Measurements from ENCODE around the gene CDCA3.
"Not testable (repeated sequence)": the region's sequence is repeated elsewhere in the genome, so short reads cannot be mapped to it uniquely, and the experiment has no call there.

CDCA3 gene

DNA sequence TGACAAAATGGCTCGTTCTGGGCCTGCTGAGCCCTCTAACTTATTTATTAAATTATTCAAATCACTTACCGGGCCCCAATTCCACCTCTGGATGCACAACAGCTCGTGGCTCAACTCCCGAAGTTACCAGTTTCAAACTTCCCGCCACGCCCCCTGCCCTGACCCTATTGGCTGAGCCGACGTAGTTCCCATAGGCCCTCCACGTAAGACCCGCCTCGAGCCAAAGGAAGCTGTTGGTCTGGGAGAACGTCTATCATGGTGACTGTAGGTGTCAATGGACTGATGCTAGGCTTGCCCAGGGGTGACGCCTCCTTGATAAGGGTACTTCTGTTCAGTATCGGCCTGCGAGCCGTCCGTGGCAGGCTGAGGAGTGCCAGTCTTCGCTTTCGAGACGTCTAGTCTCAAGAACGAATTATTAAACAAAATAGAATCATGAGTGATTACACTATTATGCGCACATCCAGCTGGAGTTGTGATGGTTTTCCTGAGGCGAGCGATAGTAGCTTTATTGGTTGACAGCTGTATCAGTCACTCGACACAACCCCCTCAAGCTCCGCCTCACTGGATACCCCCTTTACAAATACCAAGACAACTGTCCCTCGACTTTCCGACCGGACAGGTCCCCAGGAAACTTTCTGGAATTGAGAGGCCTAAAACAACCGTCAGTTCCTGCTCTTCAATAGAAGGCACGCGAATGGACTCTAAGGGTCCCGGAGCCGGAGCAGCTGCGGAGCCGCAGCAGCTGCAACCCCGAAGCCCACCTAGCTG, at the start of gene CDCA3:
Gene CDCA3 (minus strand): TSS at position 134 of the 768 bp plus-strand sequence. CDS start 334 bp downstream, outside the sequence.
- DNase-seq (ENCODE audit: low read depth): peak; percentile 87

DNA sequence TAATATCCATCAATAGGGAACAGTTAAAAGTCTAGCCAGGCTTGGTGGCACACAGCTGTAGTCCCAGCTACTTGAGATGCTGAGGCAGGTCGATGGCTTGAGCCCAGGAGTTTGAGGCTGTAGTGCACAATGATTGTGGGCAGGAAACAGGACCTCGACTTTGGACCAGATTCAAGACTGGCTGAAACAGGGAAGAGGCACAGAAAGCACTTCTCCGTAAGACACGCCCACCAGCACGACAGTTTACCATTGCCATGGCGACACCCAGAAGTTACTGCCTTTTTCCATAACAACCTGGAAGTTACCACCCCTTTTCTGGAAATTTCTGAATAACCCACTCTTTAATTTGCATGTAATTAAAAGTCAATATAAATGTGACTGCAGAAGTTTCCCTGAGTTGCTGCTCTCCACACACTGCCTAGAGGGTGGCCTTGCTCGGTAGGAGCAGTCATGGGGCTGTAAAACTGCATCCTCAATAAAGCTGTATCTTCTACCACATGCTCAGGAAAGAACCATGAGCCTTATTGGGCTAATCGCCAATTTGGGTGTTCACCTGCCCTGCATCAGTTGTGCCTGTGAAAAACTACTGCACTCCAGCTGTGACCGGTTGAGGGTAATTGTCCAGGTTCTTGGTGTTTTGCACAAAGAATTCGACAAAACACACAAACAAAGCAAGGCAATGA, 48.9 kb upstream of the CDCA3 start:
- peak; percentile 31 for DNase-seq (ENCODE audit: low read depth)

DNA sequence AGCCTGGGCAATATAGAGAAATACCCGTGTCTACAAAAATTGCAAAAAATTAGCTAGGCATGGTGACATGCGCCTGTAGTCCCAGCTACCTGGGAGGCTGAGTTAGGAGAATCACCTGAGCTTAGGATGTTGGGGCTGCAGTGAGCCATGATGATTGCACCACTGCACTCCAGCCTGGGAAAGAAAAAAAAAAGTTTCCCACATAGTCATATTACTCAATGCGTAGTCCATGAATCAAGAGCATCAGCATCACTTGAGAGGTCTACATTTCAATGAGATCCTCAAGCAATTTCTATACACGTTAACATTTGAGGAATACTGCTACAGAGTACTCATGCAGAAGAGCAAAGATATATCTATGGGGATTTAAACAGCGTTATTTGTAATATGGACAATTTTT, 48.3 kb upstream of the CDCA3 start:
- DNase-seq (ENCODE audit: low read depth): no peak

DNA sequence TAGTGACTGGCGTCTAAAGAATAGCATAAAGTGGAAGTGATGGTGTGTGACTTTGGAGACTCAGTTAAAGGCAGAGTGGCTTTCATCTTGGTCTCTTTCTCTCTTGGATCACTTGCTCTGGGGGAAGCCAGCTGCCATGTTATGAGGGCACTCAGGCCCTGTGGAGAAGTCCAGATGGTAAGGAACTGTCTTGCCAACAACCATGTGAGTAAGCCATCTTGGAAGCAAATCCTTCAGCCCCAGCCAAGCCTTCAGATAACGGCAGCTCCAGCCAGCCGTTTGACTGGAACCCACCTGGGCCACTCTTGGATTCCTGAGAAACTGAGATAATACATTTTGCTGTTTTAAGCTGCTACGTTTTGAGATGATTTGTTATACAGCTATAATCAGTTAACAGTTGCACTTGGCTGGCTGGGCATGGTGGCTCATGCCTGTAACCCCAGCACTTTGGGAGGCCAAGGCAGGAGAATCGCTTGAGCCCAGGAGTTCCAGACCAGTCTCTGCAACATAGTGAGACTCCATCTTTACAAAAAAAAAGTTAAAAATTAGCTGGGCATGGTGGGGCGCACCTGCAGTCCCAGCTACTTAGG, 45.9 kb upstream of the CDCA3 start:
- DNase-seq (ENCODE audit: low read depth): no peak

DNA sequence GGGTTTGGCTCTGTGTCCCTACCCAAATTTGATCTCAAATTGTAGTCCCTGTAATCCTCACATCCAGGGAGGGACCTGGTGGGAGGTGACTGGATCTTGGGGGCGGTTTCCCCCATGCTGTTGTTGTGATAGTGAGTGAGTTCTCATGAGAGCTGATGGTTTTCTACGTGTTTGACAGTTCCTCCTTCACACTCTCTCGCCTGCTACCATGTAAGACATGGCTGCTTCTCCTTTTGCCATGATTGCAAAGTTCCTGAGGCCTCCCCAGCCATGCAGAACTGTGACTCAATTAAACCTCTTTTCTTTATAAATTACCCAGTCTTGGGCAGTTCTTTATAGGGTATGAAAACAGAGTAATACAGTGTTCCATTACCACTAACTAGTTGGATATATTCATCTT, 43.2 kb upstream of the CDCA3 start:
- DNase-seq (ENCODE audit: low read depth): no peak

DNA sequence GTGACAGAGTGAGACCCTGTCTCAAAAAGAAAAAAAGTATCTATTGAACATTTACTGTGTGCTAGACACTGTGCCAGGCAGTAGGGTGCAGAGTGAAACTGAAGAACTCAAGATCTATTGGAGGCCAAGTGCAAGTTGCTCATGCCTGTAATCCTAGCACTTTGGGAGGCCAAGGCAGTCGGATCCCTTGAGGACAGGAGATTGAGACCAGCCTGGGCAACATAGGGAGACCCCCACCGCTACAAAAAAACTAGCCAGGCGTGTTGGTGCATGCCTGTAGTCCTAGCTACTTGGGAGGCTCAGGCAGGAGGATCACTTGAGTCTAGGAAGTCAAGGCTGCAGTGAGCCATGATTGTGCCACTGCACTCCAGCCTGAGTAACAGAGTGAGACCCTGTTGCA, 41.6 kb upstream of the CDCA3 start:
- not testable (repeated sequence) for DNase-seq (ENCODE audit: low read depth)

DNA sequence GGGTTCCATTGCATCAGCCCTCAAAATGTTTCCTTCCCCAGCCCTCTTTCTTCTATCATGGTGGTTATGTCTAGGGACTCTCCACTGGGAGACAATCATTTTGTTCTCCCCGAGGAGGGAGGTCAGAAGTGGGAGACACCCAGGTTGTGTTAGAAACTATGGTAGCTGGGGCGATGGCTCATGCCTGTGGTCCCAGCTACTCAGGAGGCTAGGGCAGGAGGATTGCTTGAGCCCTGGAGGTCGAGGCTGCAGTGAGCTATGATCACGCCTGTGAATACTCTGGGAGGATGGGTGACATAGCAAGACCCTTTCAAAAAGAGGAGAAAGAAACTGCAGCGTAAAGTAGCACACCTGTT, 40.5 kb upstream of the CDCA3 start:
- DNase-seq (ENCODE audit: low read depth): no peak

DNA sequence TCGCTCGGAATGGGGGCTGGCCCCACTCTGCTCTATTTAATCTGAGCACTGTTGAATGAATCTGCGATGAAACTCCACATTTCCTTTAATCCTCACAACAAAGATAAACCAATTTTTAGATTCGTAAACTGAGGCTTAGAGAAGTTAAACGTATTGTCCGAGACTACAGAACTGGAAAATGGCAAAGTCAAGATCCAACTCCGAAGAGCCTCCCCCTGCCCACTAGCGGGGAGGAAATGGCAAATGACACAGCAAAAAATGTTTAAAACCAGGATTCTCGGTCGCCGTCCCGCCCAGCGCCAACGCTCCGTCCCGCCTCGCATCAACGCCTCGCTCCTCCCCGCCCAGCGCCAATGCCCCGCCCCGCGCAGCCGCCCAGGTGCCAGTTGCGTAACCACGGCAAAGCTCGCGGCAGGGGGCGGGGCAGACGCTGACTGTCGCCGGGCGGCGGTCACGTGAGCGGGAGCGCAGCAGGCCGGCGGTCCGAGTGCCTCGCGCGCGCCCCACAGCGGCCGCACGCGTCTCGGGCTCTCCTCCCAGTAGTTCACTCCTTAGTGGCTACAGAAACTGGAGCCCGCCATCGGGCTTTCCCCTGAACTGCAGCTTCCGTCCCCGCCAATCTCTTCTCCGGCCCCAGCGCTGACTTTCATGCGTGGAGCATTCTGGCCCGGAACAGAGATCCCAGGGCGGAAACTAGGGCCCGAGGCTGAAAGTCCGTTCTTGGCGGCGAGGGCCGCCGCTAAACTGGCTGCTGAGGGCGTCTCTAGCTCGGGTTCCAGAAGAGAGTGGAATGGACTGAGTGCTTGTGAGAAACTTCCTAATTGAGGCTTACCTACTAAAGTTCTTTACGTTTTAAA, 39.9 kb upstream of the CDCA3 start:
- DNase-seq (ENCODE audit: low read depth): peak; percentile 98

DNA sequence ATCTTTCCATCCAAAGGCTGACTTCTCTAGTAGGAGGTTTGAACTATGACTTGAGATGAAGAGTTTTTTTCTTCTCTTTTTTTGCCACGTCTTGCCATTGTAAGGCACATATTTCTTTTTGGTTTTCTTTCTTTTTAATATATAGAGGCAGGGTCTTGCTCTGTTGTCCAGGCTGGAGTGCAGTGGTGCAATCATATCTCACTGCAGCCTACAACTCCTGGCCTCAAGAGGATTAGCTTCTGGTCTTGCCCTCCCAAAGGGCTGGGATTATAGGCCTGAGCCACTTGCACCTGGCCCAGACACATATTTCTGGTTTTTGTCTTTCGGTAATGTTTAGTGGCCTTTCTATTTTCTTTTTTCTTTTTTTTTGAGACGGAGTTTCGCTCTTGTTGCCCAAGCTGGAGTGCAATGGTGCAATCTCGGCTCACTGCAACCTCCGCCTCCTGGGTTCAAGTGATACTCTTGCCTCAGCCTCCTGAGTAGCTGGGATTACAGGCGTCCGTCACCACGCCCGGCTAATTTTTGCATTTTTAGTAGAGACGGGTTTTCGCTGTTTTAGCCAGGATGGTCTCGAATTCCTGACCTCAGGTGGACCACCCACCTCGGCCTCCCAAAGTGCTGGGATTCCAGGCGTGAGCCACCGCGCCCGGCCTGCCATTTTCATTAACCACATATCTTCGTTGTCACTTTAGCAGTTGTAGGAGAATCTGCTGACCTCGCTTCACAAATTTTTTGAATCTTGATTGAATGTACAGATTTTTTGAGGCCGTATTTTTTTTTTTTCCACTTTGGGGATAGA, 38.9 kb upstream of the CDCA3 start:
- DNase-seq (ENCODE audit: low read depth): not testable (repeated sequence)

DNA sequence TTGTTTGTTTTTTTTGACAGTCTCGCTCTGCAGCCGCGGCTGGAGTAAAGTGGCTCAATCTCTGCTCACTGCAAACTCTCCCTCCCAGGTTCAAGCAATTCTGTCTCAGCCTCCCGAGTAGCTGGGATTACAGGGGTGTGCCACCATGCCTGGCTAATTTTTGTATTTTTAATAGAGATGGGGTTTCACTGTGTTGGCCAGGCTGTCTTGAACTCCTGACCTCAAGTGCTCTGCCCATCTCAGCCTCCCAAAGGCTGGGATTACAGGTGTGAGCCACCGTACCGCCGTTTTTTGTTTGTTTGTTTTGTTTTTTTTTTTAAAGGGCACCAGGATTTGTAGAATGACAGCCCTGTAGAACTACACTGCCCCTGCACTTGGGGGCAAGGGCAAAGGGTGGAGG, 37.7 kb upstream of the CDCA3 start:
- DNase-seq (ENCODE audit: low read depth): not testable (repeated sequence)

DNA sequence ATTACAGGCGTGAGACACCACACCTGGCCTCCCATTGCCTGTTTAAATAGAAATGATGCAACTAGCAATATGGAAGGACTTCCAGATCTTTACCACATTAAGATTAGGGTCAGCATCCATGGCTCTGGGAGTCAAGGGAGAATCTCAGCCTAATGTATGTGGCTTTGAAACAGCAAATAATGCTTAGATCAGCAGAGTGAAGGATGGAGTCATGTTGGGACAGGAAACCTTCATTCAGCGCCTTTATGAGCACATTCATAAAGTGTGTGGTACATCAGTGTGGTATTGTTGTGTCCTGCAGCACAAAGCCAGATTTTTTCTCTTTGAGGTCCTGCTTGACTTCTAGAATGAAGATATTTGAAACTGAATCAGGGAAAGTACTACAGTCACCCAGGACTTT, 37.3 kb upstream of the CDCA3 start:
- DNase-seq (ENCODE audit: low read depth): no peak

DNA sequence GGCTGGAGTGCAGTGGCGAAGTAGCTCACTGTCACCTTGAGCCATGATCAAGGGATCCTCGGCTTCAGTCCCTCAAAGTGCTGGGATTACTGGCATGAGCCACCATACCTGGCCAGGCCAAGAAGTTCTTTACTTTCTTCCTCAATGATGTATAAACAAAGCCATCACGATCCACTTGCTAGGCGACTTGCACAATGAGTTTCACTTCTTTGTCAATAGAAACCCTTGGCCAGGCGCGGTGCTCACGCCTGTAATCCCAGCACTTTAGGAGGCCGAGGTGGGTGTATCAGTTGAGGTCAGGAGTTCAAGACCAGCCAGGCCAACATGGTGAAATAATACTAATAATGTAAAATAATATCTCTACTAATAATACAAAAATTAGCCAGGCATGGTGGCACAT, 36.4 kb upstream of the CDCA3 start:
- no peak for DNase-seq (ENCODE audit: low read depth)

DNA sequence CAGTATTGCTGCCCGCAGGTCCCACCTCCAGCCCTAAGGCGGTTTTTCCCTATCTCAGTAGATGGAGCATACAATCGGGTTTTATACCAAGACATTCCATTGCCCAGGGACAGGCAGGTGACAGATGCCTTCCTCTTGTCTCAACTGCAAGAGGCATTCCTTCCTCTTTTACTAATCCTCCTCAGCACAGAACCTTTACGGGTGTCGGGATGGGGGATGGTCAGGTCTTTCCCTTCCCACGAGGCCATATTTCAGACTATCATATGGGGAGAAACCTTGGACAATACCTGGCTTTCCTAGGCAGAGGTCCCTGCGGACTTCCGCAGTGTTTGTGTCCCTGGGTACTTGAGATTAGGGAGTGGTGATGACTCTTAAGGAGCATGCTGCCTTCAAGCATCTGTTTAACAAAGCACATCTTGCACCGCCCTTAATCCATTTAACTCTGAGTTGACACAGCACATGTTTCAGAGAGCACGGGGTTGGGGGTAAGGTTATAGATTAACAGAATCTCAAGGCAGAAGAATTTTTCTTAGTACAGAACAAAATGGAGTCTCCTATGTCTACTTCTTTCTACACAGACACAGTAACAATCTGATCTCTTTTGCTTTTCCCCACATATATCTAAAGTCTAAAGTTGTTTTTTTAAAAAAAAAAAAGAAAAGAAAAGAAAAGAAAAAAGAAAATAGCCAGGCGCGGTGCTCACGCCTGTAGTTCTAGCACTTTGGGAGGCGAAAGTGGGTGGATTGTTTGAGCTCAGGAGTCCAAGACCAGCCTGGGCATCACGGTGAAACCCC, 35.3 kb upstream of the CDCA3 start:
- not testable (repeated sequence) for DNase-seq (ENCODE audit: low read depth)

DNA sequence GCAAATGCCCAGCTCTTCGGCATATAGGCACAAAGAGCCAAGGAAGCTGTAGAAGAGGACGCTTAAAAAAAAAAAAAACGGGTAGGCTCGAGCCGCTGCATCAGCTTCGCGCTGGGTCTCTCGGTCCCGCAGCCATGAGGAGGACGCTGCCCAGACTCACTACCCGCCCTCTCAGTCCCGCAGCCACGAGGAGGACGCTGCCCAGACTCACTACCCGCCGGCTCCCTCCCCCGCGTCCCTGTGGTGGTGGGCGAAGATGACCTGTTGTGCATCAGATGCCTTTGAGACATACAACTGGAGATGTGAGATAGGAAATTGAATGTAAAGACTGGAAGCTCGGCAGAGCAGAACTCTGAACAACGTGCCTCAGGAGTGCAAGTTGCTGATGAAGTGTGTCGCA, 33.5 kb upstream of the CDCA3 start:
- DNase-seq (ENCODE audit: low read depth): no peak

DNA sequence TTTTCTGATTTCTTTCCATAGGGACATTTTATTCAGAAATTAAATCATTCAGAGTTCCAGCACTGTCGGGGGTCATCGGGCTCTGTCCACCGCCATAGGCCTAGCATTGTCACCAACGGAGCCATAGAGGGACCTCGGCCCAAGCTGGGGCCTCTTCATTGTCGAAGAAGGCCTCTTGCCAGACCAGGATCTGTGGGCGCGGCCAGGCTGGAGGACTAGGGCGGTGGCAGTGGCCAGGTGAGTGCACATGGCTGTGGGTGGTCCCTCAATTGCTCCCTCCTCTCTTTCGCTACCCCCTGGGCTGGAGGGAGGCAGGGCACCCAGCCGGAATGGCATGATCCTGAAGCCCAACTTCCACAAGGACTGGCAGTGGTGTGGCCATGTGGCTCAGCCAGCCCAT, 32.6 kb upstream of the CDCA3 start:
- DNase-seq (ENCODE audit: low read depth): no peak

DNA sequence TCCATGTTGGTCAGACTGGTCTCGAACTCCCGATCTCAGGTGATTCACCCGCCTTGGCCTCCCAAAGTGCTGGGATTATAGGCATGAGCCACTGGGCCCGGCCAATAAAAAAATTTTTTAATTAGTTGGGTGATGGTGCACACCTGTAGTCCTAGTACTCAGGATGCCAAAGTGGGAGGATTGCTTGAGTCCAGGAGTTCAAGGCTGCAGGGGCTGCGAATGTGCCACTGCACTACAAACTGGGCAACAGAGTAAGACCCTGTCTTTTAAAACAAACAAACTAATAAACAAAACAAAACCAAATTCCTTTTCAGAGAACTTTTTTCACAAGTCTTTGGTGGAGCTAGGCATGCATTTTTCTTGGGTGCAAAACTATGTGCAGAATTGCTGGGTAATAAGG, 32.2 kb upstream of the CDCA3 start:
- no peak for DNase-seq (ENCODE audit: low read depth)

DNA sequence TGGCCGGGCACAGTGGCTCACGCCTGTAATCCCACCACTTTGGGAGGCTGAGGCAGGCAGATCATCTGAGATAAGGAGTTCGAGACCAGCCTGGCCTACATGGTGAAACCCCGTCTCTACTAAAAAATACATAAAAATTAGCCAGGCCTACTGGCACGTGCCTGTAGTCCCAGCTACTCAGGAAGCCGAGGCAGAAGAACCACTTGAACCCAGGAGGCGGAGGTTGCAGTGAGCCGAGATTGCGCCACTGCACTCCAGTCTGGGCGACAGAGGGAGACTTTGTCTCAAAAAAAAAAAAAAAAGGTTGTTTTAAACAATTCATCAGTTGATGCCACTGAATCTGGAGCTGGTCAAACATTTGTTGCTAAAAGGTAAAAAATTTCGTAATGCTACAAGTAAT, 28.7 kb upstream of the CDCA3 start:
- not testable (repeated sequence) for DNase-seq (ENCODE audit: low read depth)

DNA sequence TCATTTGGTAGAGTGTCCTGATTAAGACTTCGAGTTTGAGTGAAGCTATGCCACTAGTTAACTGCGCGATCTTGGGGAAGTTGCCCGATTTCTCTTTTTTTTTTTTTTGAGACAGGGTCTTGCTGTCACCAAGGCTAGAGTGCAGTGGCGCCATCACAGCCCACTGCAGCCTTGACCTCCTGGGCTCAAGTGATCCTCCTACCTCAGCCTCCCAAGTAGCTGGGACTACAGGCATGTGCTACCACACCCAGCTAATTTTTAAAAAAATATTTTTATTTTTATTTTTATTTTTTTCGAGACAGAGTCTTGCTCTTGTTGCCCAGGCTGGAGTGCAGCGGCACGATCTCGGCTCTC, 22.9 kb upstream of the CDCA3 start:
- DNase-seq (ENCODE audit: low read depth): not testable (repeated sequence)

DNA sequence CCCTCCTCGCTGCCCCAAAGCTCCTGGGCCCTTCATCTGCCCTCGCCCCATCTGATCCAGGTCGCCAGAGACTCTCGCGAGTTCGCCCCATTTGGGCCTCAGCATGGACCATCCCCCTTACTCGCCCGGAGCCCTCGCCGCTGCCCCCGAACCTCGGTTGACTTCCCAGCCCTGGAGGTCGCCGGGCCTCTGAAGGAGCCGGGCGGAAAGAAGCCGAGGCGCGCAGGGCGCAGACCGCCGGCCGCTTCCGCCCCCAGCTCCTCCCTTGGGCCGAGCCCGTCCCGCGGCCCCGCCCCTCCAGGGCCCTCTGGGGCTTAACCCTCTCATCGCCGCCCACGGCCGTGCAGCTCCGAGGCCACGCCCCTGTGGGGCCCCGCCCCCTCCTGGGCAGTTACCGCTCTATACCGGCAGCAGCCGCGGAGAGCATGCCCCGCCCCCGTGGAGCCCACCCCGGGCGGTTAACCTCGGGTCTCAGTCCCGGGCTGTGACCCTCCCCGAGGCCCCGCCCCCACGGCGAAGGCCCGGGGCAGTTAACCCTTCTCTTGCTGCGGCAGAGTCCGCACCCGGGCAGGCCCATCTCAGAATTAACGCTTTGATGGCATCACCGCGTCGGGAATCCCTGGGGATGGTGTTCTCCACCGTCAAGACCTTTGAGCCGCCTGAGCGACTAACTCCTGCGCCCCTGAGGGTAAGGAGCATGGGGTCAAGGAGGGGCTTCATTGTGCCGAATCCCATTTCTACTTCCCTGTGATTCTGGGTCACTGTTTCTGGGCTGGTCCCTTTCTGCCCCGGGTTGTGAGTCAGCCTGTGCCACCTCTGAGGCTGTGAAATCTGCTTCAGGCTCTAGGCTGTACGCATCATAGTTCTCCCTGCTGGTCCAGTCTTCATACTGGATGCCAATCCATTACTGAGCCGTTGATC, 22.3 kb upstream of the CDCA3 start, which contains the start of gene SPSB2:
Gene SPSB2 (minus strand): TSS at position 210 of the 921 bp plus-strand sequence. CDS start 402 bp downstream, outside the sequence.
- DNase-seq (ENCODE audit: low read depth): peak; percentile 99
